Suppressor macrophage (primary cell): Measurements from ENCODE around the gene ACTG1.

Experiments used
- DNase-seq, 4 experiments: peaks; one replicate each; pipeline ENCODE4 v3.0.0-alpha.2; 2020 to 2022
- total RNA-seq, 17 experiments: gene quantifications; one replicate each; lab custom pipeline; 2026; ENCODE audit warnings: mixed read lengths in 6 of 17, inconsistent platforms in 3 of 17; lab: John Stamatoyannopoulos, UW

The ACTG1 gene
- 1,872 to 4,913 (median 2,948) reads per million in 17 experiments for total RNA-seq

DNA sequence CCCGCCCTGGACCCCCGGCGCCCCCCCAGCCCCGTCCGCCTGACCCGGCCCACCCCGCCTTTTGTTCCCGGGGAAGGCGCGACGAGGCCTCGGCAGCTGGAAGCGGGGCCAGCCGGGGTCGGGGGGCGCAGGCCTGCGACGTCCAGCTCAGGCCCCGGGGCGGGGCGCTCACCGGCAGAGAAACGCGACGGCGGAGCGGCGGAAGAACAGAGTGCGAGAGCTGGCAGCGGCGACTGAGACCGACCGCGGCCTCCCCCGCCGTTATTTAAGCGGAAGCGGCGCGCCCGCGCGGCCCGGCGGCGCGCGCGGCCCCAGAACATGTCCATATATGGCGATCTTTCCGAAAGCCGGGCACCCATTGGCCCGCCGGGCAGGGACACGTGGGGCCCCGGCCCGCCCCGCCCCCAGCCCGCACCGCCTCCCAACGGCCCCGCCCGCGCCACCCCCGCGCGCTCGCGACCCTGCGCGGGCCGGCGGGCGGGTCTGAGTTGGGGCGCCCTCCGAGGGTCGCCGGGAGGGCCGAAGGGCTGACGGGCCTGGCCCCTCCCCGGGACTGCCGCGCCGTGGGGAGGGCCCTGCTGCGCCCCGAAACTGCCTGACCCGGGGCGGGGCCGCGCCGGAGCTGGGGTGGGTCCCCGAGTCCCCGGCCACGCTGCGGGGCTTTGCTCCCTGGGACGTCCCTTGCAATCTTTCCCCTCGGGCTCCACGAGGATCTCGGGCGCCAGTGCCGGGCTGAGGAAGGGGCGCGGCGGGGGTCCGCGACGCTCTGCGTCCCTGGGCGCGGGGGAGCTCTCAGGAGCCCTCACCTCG, at the start of gene ACTG1:
ACTG1 (minus strand) TSS at position 238 of the 810 bp plus-strand sequence. CDS start 445 bp downstream, outside the sequence.
- peak; percentile 96 to 98 (median 97) for DNase-seq

DNA sequence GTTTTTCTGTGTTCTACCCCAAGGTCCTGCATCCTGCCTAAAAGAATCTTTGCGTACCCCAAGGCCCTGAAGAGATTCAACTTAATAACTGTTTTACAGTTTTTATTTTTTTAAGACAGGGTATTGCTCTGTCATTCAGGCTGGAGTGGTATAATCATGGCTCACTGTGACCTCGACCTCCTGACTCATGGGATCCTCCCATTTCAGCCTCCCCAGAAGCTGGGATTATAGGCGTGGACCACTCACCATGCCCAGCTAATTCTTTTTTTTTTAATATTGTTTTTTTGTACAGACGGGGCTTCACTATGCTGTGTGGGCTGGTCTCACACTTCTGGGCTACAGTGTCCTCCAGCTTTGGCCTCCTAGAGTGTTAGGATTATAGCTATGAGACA, 48.9 kb upstream of the ACTG1 start:
- no peak for DNase-seq

DNA sequence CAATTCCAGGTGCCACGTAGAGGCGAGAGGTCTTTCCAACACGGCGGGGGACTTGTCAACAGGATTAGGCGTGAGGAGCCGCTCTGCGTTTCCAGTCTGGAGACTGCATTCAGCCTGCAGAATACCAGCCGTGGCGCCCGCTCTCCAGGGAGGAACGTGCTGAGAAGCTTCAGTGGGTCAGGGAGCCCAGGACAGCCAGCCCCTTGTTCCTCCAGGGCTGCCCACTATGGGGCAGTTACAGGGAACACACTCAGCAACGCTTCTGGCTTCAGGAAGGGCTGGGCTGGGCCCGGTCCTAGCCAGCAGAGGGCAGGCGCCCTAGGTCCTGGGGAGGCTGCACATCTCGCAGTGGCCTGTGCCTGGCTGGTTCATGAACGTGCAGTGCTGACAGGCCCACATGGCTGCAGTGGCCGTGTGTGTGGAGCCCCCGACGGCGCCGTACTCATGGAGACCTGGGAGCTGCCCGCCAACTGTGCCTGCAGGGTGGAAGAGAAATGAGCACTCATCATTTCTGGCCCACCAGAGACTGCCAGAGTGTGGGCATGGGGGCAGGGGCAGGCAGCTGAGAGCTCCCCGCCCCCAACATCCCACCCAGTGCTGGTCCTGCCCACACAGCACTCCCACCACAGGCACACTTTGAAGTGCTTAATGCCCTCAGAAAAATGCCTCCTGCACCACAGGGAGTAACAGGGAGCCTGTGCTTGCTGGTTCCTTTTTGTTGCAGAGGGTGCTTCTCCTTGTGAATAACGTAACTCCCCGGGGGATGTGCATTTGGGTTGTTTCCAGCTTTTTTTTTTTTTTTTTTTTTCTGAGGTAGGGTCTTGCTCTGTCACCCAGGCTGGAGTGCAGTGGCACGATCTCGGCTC, 46.6 kb upstream of the ACTG1 start:
- DNase-seq: peak; percentile 41 to 76 (median 58)

DNA sequence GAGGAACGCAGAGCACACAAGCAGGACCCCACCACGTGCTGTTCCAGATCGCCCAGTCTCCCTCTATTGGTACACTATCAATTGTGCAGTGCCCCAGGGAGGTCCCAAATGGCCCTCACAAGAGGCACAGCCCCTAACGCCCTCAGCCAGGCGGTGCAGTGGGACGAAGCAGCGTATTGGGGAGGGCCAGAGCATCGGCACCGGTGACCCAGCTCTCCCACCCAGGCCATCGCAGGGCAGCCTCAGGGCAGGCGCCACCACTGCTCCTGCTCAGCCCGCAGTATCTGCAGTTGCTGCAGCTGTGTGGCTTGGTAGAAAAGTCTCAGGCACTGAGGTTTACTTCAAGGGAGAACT, 45.5 kb upstream of the ACTG1 start:
- no peak for DNase-seq

DNA sequence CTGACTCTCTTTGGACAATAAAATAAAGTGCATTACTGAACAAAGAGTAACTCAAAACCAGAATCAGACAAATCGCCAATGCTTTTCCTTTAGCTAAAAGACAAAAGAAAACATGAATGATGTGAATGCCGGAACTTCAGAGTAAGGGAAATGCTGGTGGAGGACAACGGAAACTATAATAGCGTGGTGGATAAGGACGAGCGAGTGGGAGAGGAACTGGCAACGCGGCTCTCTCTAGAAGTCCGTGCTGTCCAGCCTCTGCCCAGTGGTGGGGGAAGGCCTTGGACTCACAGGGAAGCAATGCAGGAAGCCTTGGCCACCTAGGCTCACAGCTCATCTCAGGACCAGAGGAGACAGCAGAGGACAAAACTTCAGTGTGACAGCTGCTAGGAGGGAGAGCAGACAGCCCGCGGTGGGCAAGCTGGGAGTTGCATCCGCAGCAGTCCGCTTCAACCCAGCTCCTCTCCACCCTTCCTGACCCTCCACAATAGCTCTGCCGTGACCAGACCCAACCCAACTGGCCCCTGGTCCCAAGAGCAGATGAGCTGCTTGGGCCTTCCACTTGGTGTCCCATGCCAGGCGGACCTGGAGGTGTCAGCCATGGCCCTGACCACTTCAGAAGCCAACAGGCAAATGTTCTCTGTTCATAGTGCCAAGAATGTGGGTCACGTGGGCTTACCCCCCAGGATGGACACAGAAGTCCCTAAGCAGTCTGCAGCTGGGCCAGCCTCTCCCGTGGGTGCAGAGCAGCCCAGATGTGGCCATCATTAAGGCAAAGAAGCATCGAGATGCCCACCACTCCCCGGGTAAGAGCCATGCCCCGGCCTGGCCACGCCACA, 44.9 kb upstream of the ACTG1 start:
- no peak for DNase-seq

DNA sequence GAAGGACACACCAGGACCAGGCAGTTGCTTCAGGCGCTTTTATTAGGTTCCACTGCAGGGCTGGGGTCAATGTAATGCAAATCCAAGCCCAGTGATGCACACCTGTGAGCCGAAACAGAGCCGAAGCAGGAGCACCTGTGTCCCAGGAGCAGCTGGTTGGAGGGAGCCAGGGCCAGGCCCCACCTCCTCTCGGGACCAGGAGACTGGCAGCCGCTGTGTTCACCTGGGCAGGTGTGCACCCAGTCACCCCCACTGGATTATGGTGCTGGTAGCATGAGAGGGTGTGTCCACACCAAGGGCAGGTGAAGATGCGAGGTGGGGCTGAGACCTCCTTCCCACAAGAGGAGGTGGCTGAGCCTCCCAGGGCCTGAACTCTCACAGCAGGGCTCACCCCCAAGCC, 44.3 kb upstream of the ACTG1 start:
- no peak for DNase-seq

DNA sequence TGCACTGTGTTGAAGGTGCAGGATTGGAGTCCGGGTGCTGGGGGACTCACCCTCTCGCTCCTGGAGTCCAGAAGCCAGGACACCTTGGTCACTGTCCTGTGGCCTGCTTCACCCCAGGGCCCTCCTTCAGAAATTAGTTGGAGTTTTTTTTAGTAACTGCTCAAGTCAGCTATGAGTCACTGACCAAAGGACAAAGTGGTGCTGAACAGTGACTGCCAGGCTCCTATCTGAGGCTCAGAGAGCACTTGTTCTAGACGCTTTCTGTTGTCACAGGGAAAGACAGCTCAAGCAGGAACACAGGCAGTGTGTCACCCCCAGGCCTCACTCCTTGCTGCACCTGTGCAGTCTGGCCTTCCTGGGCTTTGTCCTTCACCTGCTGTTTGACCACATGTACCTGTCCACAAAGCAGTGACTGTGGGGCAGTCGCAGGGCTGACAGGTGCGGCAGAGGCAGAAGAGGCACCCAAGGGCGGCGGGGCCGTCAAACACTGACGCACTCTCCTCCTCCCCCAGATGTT, 43.6 kb upstream of the ACTG1 start:
- peak; percentile 54 to 75 (median 70) for DNase-seq

DNA sequence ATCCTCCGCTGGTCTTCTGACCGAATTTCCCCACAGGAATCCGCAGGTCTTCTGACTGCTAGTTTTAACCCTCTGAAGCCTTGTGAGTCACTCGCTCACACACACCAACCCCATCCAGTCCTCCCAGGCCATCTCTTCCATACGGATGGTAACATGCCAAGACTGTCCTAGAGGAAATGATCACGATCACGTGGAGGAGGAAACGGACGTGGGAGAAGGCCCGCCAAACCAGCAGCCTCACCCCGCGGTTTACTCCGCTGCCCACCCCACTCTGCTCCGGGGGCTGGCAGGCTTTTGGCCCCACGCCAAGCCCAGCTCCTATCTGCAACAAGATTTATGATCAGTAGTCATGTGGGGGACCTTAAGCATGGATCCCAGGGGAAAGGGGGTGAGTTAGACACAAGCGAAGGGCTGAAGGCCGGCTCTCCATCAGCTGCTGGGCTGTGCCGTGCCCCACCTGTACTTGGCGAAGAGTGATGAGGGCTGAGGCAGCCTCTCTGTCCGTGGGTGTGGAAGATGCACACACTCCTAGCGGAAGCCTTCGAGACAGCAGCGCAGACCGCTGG, 41.1 kb upstream of the ACTG1 start:
- peak; percentile 79 to 91 (median 84) for DNase-seq

DNA sequence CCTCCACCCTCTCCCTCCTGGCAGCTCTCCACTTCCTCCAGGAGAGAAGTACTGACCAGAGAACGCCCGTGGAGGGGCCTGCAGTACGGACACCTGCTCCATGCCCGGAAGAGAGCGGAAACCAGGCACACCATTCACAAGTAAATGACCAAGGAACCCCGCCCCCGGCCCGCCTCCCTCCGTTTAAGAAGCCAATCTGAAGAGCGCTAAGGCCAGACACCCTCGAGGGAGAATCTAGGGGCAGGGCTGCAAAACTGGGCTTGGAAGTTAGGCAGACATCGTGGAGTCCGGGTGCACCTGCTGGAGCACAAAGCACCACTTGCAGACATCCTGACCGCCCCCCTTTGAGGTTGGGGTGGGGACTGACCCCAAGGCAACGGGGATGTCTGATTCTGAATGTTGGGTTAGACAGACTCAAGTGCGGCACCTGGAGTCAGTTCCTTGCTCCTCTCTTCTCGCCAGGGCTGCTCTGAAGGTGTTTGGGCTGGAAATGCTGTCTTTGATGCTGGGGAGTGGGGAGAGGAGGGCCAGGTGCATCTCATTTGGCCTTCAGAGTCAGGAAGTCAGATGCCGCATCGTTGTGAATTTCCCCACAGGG, 40.5 kb upstream of the ACTG1 start:
- DNase-seq: peak; percentile 79 to 89 (median 84)

DNA sequence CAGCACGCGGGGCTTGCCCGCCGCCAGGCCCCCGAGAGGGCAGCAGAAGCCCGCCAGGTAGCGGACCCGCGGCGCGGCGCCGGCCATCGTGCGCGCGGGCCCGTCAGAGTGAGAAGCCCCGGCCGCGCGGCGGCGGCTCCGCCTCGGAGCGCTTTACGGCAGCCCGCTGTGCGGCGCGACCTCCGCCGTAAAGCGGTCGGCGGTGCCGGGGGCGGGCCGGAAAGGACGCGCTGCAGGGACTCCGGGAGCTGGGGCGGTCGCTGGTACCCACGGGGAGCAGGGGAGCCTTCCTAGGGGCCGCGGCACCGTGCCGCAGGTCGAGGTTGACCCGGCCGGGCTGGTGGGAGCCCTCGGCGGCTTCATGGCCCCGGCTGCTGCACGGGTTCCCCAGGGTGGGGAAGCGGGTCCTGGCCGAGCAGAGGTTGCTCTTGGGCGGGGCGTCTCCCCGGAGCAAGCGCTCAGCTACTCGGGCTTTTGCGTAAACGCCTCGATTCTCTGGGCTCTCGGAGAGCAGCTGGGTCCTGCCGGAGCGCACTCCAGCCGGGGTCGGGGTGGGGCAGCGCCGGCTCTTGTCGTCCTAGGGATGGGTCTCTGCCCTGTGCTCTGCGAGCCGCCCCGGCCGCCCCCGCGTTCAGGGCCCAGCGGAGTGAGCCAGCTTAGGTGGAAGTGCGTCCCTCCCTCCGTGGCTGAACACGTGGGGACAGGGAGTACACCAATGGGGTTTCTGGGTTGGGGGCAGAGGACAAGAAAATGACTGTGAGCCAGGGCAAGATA, 39.8 kb upstream of the ACTG1 start, which contains the start of gene FAAP100:
FAAP100 (minus strand) TSS at position 110 of the 774 bp plus-strand sequence; CDS start at position 87, 23 bp downstream.
- peak; percentile 87 to 96 (median 92) for DNase-seq

DNA sequence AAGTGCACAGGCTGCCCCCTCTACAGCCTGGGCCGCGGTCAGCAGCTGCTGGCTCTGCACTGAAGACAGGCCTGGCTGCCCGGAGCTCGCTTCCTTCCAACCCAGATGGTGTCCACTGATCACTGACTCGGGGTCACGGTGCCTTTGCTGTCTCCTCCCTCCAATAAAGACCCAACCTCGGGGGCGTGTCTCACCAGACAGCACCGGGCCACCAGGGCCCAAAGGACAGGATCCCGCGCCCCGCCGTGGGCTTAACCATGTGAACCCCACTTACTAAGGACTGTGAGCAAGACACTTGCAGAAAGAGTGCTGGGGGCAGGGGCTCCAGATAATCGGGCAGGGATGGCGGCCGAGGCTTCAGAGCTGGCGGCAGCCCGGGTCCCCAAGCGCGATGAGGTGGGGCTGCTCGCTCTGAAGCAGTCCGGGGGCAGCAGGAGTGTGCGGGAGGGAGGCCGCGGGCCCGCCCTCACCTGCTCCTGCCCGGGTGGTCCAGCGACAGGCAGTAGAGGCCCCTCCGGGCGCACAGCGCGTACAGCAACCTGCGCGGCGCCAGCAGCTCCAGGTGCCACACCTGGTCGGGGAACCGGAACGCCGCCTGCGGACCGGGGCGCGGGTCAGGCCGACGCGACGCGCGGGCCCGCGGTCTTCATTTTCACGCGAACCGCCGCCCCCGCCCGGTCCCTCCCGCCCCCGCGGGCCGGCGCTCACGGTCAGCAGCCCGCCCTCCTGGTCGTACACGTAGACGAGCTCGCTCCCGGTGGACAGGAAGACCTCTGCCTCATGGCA, 39.1 kb upstream of the ACTG1 start:
- DNase-seq: peak; percentile 41 to 59 (median 48)

DNA sequence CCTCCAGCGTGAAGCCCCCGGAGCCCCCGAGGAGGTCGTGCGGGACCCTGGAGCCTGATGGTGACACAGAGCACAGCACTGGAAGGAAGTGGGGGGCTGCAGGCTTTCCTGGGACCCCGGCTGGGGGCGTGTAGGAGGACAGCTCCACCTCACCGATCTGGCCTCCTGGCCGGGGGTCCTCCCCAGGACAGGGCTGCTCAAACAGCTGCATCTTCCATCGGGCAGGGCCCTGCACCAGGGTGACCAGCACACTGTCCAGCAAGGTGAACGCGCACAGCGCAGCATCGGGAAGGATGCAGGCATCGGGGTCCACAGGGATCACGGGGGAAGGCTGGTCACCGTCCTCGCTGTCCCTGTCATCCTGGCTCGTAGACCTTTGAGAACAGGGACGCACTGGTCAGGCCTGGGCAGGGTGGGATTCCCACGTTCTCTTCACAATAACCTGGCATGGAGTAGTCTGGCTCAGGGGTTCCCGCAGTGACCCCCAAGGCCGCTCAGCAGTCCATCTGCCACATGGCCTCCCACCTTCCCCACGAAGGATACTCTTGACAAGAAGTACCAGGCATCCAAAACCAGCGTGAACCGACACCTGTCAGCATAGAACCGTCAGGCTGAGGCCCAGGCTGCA, 38.3 kb upstream of the ACTG1 start:
- no peak for DNase-seq

DNA sequence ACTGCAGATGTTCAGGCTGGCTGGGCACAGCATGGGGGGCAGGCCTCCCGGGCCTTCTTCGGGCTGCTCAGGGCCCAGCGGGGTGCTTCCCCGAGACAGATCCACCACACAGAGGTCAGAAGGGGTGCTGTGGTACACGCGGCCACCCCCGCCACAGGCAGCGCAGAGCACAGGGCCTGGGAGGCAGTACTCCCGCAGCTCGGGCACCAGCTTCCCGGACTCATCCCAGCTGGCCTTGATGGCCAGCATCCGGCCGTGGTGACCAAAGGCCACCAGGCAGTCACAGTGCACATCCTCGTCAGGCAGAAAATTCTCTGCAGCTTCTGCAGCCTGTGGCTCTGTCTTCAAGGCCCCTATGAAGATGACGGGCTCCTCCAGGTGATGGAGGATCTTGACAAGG, 37.7 kb upstream of the ACTG1 start:
- DNase-seq: no peak

DNA sequence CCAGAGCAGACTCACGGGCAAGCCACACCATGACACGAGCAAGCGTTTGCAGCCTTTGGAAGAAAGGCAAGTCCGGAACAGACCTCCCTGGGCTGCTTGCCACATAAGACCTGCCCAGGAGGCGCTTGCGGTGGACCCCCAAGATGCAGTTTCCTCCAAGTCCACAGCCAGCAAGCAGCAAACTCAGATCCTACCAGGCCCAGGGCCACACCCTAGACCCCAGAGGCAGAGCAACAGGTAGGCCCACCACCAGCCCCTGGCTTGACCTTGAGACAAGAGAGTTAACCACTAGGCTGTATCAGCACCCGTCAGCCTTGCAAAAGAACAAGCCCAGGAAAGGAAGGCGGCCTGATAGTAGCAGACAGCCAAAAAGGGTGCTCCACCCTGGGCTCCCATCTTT, 37.2 kb upstream of the ACTG1 start:
- DNase-seq: no peak

DNA sequence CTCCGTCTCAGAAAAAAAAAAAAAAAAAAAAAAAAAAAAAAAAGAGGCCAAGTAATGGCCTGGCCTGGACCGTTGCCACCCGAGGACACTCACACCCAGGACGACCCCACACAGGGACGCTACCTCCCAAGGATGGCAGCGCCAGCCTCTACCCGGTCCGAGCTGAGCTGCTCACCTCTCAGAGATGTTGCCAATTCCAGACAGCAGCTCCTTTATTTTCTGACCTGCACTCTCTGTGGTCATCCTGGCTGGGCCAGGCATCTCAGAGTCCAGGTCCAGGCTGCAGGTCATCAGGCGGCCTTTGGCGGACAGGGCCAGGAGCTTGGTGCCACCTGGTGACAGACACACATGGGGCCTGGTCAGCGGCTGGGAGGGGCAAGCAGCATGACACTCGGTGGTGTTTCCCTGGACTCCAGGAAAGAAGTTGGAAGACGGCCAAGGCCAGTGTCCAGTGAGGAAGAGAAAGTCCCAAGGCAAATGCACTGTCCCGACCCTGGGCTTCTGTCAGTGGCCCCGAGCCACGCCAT, 36.5 kb upstream of the ACTG1 start:
- no peak for DNase-seq

DNA sequence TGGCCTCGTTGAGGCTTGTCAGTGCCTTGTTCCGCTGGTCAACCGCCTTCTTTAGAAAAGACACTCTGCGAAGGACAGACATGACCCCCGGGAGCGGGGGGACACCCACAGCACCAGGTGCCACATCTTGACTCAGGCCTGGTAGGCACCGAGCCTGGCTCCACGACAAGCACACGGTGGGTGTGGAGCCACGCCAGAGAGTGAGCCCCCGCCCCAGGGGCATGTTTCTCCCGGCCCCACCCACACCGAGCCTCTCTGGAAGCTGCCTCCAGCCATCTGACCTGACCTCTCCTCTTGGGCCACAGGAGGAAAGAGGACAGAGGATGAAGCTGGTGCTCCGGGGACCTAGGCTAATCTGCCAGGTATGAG, 35.0 kb upstream of the ACTG1 start:
- no peak for DNase-seq

DNA sequence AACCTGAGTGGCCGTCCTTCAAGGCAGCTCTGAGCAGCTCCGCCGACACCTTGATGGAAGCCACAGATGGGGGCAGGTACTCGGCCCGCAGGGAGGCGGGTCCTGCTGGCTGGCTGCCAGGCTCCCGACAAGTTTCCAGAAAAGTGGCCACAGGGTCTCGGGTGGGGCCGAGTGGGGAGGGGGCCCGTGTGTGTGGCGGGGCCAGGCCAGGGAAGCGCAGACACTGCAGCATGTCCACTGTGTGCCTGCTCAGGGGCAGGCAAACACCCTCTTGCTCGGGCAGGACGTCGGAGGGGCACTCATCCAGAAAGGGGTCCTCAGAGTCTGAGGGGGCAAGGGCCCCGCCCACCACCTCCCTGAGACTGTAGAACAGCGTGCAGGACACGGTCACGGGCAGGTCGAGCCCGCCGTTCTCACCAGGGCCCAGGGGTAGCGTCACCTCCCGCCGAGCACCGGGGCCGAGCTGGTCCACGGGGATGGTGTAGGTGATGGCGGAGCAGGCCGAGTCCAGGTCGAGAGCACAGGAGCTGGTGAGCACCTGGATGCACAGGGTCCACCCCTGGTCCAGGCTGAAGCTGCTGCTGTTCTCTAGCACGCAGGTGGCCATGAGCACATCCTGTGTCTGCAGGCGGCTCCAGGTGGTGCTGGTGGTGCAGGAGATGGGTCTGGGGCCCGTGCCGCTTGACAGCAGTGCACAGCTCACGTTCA, 34.5 kb upstream of the ACTG1 start:
- DNase-seq: no peak

DNA sequence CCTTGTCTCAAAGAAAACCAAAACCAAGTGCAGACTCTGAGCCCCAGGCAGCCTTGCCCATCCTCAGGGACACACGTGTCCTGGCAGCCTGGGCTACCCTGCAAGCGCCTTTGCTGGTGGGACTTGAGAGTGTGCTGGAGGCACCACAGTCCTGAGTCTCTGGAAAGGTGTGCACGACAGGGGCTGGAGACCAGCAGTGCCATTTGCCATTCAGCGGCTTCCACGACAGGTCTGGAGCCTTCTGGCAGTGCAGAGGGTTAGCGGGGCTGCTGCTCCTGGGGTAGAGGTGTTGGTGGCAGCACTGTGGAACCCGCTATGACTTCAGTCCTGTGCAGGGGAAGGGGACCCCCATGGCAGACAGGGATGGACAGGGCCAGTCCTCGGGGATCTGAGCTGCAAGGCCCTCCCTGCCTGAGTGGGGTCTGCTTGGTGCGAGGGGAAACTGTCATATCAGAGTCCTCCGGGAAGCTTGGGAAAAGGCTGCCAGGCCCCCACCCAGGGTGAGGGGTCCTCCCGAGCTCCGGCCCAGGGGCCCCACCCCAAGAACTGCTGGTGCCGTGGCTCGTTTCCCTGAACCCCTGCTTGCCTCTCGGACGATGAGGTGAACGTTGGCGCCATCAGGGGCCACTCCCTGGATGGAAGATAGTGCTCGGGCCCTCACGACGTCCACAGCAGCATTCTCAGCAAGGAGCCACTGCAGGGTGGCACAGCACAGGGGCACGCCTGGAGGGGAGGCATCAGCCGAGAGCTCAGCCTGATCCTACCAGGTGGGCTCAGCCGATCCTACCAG, 32.8 kb upstream of the ACTG1 start:
- no peak for DNase-seq
